PC-9 (cell line): ENCODE data around the gene TNS1. TPM values are rescaled to one million over a fixed set of nuclear protein-coding genes. Genes with fewer than 3 reads are reported as not detected.

Experiments used
- BruUV-seq: library from RNA; stranded (reverse); fragments of 400-500 nt; replicated peaks from 2 replicates; lab custom pipeline; 2021; lab: Mats Ljungman, UMichigan
- CTCF ChIA-PET: fragments of 300-600 bp; sonication (Branson Sonifier 250); formaldehyde crosslinking; loops from one replicate; lab custom pipeline; 2022; ENCODE audit warnings: antibody characterized with exemption; lab: Charles Lee
- POLR2A ChIA-PET: fragments of 300-600 bp; sonication (Branson Sonifier 250); formaldehyde crosslinking; loops from one replicate; lab custom pipeline; 2022; ENCODE audit warnings: antibody characterized with exemption; ENCODE audit not compliant: unreplicated experiment; lab: Charles Lee
- DNase-seq, 2 experiments: peaks; one replicate each; pipeline versions ENCODE4 v3.0.0 to v3.0.0-alpha.2; 2015 to 2022; ENCODE audit warnings: mixed read lengths in 1 of 2
- H2AFZ ChIP-seq: fragments of 200-600 bp; sonication (generic); 2 replicates; pipeline ENCODE4 v1.8.1; 2017; ENCODE audit warnings: antibody characterized with exemption
- H3F3A ChIP-seq: fragments of 200-600 bp; sonication (generic); 2 replicates; pipeline ENCODE4 v1.8.1; 2017; ENCODE audit warnings: antibody characterized with exemption, mild to moderate bottlenecking, low read depth; ENCODE audit not compliant: insufficient read depth
- H3K27ac ChIP-seq: fragments of 200-600 bp; sonication (generic); 2 replicates; pipeline ENCODE4 v1.6.1; 2016; ENCODE audit warnings: mixed run types
- H3K27me3 ChIP-seq: fragments of 200-600 bp; sonication (generic); 2 replicates; pipeline ENCODE4 v1.6.1; 2016; ENCODE audit warnings: low read depth, mixed run types; ENCODE audit not compliant: insufficient read depth
- H3K36me3 ChIP-seq: fragments of 200-600 bp; sonication (generic); 2 replicates; pipeline ENCODE4 v1.6.1; 2016; ENCODE audit warnings: low read depth, mixed run types
- H3K4me1 ChIP-seq: fragments of 200-600 bp; sonication (generic); replicated peaks from 2 replicates; pipeline ENCODE4 v1.6.1; 2016; ENCODE audit warnings: mixed run types; ENCODE audit not compliant: insufficient read depth
- H3K4me2 ChIP-seq: fragments of 200-600 bp; sonication (generic); 2 replicates; pipeline ENCODE4 v1.6.1; 2017; ENCODE audit warnings: mixed run types
- H3K4me3 ChIP-seq: fragments of 200-600 bp; sonication (generic); 2 replicates; pipeline ENCODE4 v1.6.1; 2016; ENCODE audit warnings: mixed run types
- H3K79me2 ChIP-seq: fragments of 200-600 bp; sonication (generic); 2 replicates; pipeline ENCODE4 v1.6.1; 2017; ENCODE audit warnings: low read depth, mixed run types
- H3K9me2 ChIP-seq: fragments of 200-600 bp; sonication (generic); 2 replicates; pipeline ENCODE4 v1.8.1; 2017; ENCODE audit warnings: mild to moderate bottlenecking; ENCODE audit not compliant: insufficient read depth
- H3K9me3 ChIP-seq: fragments of 200-600 bp; sonication (generic); 2 replicates; pipeline ENCODE4 v1.8.1; 2016; ENCODE audit warnings: low read depth; ENCODE audit not compliant: insufficient read depth
- H4K20me1 ChIP-seq: fragments of 200-600 bp; sonication (generic); 2 replicates; pipeline ENCODE4 v1.8.1; 2017; ENCODE audit not compliant: insufficient read depth
- CTCF ChIP-seq: fragments of 200-600 bp; sonication (generic); conservative IDR thresholded peaks from 2 replicates; pipeline ENCODE4 v1.6.1; 2017; ENCODE audit warnings: mixed run types, antibody characterized with exemption, mild to moderate bottlenecking, moderate library complexity
- EZH2 ChIP-seq: fragments of 200-600 bp; sonication (generic); IDR thresholded peaks from 2 replicates; pipeline ENCODE4 v1.8.0; 2017; ENCODE audit warnings: antibody characterized with exemption, low read depth
- intact Hi-C: fragments of 100-400 bp; cut with micrococcal nuclease; formaldehyde crosslinking; loops from one replicate; pipeline ENCODE4 v1.10.0; 2022; ENCODE audit not compliant: unreplicated experiment
- total RNA-seq: library from RNA; stranded (reverse); gene quantifications from 2 replicates; pipeline ENCODE4 v1.2.3, GENCODE V29; 2021

TNS1 gene
- total RNA-seq, 1 experiment from 2014 or later: 5.5 TPM

GRCh38 chr2:217820091-217820819 is 182.5 kb downstream of the TNS1 start:
- H3K27me3 ChIP-seq: peaks cover 9% of the 10 kb centered on the region; the same call in 1 of the 2 replicates
- no peaks in the 10 kb centered on the region; the same call in 1 of the 2 replicates for H4K20me1 ChIP-seq
- H3F3A ChIP-seq: no peaks in the 10 kb centered on the region
- H3K79me2 ChIP-seq: no peaks in the 10 kb centered on the region
- no peaks in the 10 kb centered on the region for H3K36me3 ChIP-seq
- H3K27ac ChIP-seq: no peak overlapping the region
- H3K9me3 ChIP-seq: no peaks in the 10 kb centered on the region
- ChIA-PET CTCF (no interaction called here), POLR2A (no interaction called here)
- no TSS peak for BruUV-seq
- no peak overlapping the region for H3K4me2 ChIP-seq
- no peak for DNase-seq
- intact Hi-C loops: no loop called here
- no peaks in the 10 kb centered on the region for H3K4me1 ChIP-seq
- H3K4me3 ChIP-seq: no peak overlapping the region
- H2AFZ ChIP-seq: no peak overlapping the region
- H3K9me2 ChIP-seq: no peaks in the 10 kb centered on the region
- TF ChIP-seq EZH2 (no peak), CTCF (no peak)

GRCh38 chr2:217818293-217818850 is 184.4 kb downstream of the TNS1 start:
- intact Hi-C loops: no loop called here
- no peak overlapping the region for H3K4me3 ChIP-seq
- H3K9me3 ChIP-seq: no peaks in the 10 kb centered on the region
- H3K27ac ChIP-seq: no peak overlapping the region
- 0 out of 2 replicates have a peak, but pooled peaks cover 9% of the 10 kb centered on the region for H3K27me3 ChIP-seq
- no peaks in the 10 kb centered on the region for H3K79me2 ChIP-seq
- CTCF ChIA-PET: no interaction called here
- no peaks in the 10 kb centered on the region for H3F3A ChIP-seq
- DNase-seq: no peak
- no peaks in the 10 kb centered on the region for H3K9me2 ChIP-seq
- POLR2A ChIA-PET: no interaction called here
- no peak overlapping the region for H2AFZ ChIP-seq
- H3K4me2 ChIP-seq: no peak overlapping the region
- no TSS peak for BruUV-seq
- H3K4me1 ChIP-seq: no peaks in the 10 kb centered on the region
- no peaks in the 10 kb centered on the region for H3K36me3 ChIP-seq
- H4K20me1 ChIP-seq: no peaks in the 10 kb centered on the region; the same call in 1 of the 2 replicates
- TF ChIP-seq EZH2: no peak

- no peaks in the 10 kb centered on the region for H3K4me1 ChIP-seq
- H3K27me3 ChIP-seq: 0 out of 2 replicates have a peak, but pooled peaks cover 9% of the 10 kb centered on the region
- no TSS peak for BruUV-seq
- intact Hi-C loops: no loop called here
- no peaks in the 10 kb centered on the region for H3K9me2 ChIP-seq
- POLR2A ChIA-PET: no interaction called here
- no peaks in the 10 kb centered on the region; the same call in 1 of the 2 replicates for H4K20me1 ChIP-seq
- H3K4me2 ChIP-seq: no peak overlapping the region
- H3K4me3 ChIP-seq: no peak overlapping the region
- DNase-seq: no peak
- no peaks in the 10 kb centered on the region for H3K9me3 ChIP-seq
- no peak overlapping the region for H2AFZ ChIP-seq
- H3K27ac ChIP-seq: no peak overlapping the region
- no peak for TF ChIP-seq CTCF
- no peak for TF ChIP-seq EZH2
- H3K79me2 ChIP-seq: no peaks in the 10 kb centered on the region
- no peaks in the 10 kb centered on the region for H3K36me3 ChIP-seq
- no peaks in the 10 kb centered on the region for H3F3A ChIP-seq
- CTCF ChIA-PET: interaction anchor here (0.7 kb wide), 1 partner anchor 167 kb away, joined by 3 read pairs; no protein-coding TSS in a partner anchor
Observed at GRCh38 chr2:217817466-217818292, 185.1 kb downstream of the TNS1 start.
